Omental fat pad (tissue), 4 donors: ENCODE measurements around the gene LIF. TPM values are rescaled to one million over a fixed set of nuclear protein-coding genes. Genes with fewer than 3 reads are reported as not detected.

ENCODE experiments used
- ATAC-seq: fragments of 150-250 bp; one replicate; pipeline ENCODE4 v1.9.1; 2016; ENCODE audit warnings: mild to moderate bottlenecking, moderate library complexity; ENCODE audit not compliant: low FRiP score
- DNase-seq: peaks from one replicate; pipeline ENCODE4 v3.0.0-alpha.2; 2019; ENCODE audit warnings: low spot score
- CTCF ChIP-seq, 3 donors: fragments of 450-650 bp; IDR thresholded peaks; one replicate each; pipeline ENCODE4 v1.5.1; 2016 to 2017; ENCODE audit warnings: antibody characterized with exemption in 3 of 3, mild to moderate bottlenecking in 3 of 3, moderate library complexity in 2 of 3
- total RNA-seq, 4 donors: library from RNA; depleted of rRNA; stranded (reverse); fragments of >200 nt; gene quantifications; one replicate each; pipeline ENCODE4 v1.1.0, GENCODE V29; 2016

The LIF gene
- total RNA-seq, 4 donors from 2014 or later: 1.3 to 74.7 (median 24.4) TPM

GRCh38 chr22:30292069-30292970 lies 45.8 kb upstream of the LIF start:
- no peak for TF ChIP-seq CTCF (IDR thresholded peaks at IDR 0.05)
- no peak for ATAC-seq
- DNase-seq: no peak

GRCh38 chr22:30291058-30291892 lies 44.7 kb upstream of the LIF start:
- no peak for TF ChIP-seq CTCF (IDR thresholded peaks at IDR 0.05)
- DNase-seq: no peak
- ATAC-seq: peak; percentile 2

GRCh38 chr22:30290342-30291057 lies 43.9 kb upstream of the LIF start:
- DNase-seq (no peak), ATAC-seq (no peak)
- TF ChIP-seq CTCF (IDR thresholded peaks at IDR 0.05): no peak

GRCh38 chr22:30289980-30290313 lies 43.4 kb upstream of the LIF start:
- TF ChIP-seq CTCF (IDR thresholded peaks at IDR 0.05): no peak
- DNase-seq (no peak), ATAC-seq (no peak)

- no peak for TF ChIP-seq CTCF (IDR thresholded peaks at IDR 0.05)
- ATAC-seq (peak; percentile 91), DNase-seq (peak; percentile 85)
Observed at GRCh38 chr22:30289141-30289979, 42.8 kb upstream of the LIF start, which contains the start of gene CASTOR1. TSS of gene CASTOR1 (minus strand) at chr22:30289505. CDS start at chr22:30289497, 8 bp downstream.
